ENCODE results near the gene TSTD2.
"Not testable (repeated sequence)": the region's sequence is repeated elsewhere in the genome, so short reads cannot be mapped to it uniquely, and the experiment has no call there.

Gene TSTD2

GRCh38 chr9:97598461-97599288, 34.5 kb downstream of the TSTD2 start:
- DNase-seq (ENCODE audit: low read depth), result peak; percentile 72
- in situ Hi-C loops (cut with HindIII; ENCODE audit: low sequenced_read_pairs), result no loop called here
- H3K4me3 ChIP-seq (ENCODE audit: low read depth, low read length), result no peak overlapping the region
- TF ChIP-seq, protein P1, sequence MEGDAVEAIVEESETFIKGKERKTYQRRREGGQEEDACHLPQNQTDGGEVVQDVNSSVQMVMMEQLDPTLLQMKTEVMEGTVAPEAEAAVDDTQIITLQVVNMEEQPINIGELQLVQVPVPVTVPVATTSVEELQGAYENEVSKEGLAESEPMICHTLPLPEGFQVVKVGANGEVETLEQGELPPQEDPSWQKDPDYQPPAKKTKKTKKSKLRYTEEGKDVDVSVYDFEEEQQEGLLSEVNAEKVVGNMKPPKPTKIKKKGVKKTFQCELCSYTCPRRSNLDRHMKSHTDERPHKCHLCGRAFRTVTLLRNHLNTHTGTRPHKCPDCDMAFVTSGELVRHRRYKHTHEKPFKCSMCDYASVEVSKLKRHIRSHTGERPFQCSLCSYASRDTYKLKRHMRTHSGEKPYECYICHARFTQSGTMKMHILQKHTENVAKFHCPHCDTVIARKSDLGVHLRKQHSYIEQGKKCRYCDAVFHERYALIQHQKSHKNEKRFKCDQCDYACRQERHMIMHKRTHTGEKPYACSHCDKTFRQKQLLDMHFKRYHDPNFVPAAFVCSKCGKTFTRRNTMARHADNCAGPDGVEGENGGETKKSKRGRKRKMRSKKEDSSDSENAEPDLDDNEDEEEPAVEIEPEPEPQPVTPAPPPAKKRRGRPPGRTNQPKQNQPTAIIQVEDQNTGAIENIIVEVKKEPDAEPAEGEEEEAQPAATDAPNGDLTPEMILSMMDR (IDR thresholded peaks at IDR 0.05; ENCODE audit: low read depth, low read length, missing control alignments), result peak; percentile 97

- in situ Hi-C loops (cut with HindIII; ENCODE audit: low sequenced_read_pairs), result no loop called here
- TF ChIP-seq, protein P1 (IDR thresholded peaks at IDR 0.05; ENCODE audit: low read depth, low read length, missing control alignments), result no peak
- no peak overlapping the region for H3K4me3 ChIP-seq (ENCODE audit: low read depth, low read length)
- no peak for DNase-seq (ENCODE audit: low read depth)
These were observed 36.3 kb downstream of the TSTD2 start for GRCh38 chr9:97596906-97597305.

- H3K4me3 ChIP-seq (ENCODE audit: low read depth, low read length), result no peak overlapping the region
- no peak for DNase-seq (ENCODE audit: low read depth)
- TF ChIP-seq, protein P1 (IDR thresholded peaks at IDR 0.05; ENCODE audit: low read depth, low read length, missing control alignments), result no peak
- in situ Hi-C loops (cut with HindIII; ENCODE audit: low sequenced_read_pairs), result no loop called here
These were observed 38.7 kb downstream of the TSTD2 start for GRCh38 chr9:97594381-97594921.

GRCh38 chr9:97593960-97594359, 39.2 kb downstream of the TSTD2 start:
- TF ChIP-seq, protein P1 (IDR thresholded peaks at IDR 0.05; ENCODE audit: low read depth, low read length, missing control alignments), result no peak

GRCh38 chr9:97592126-97592525, 41.0 kb downstream of the TSTD2 start:
- in situ Hi-C loops (cut with HindIII; ENCODE audit: low sequenced_read_pairs), result no loop called here

More at GRCh38 chr9:97593960-97594359, 39.2 kb downstream of the TSTD2 start:
- no peak overlapping the region for H3K4me3 ChIP-seq (ENCODE audit: low read depth, low read length)
- no peak for DNase-seq (ENCODE audit: low read depth)
- in situ Hi-C loops (cut with HindIII; ENCODE audit: low sequenced_read_pairs), result no loop called here

DNA sequence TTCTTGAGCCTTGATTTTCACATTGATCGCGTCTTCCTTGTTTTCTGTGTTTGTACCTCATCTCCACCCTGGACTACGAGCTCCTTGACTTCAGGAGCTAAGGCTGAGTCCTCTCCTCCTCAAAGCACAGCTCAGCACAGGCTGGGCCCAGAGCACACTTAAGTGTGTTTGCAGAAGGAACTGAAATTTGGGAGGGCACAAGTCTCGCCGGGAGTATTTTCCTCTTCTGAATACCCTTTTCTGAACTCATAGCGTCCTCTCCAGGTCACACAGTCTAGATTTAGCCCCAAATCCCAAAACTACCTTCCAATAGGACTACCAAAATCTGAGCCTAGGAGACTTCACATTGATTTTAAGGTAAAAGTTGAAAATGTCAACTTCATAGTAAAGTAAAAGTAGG, 41.6 kb downstream of the TSTD2 start:
- H3K4me3 ChIP-seq (ENCODE audit: low read depth, low read length), result no peak overlapping the region
- TF ChIP-seq, protein P1 (IDR thresholded peaks at IDR 0.05; ENCODE audit: low read depth, low read length, missing control alignments), result no peak
- in situ Hi-C loops (cut with HindIII; ENCODE audit: low sequenced_read_pairs), result no loop called here
- DNase-seq (ENCODE audit: low read depth), result no peak

More at GRCh38 chr9:97592126-97592525, 41.0 kb downstream of the TSTD2 start:
- no peak for DNase-seq (ENCODE audit: low read depth)
- TF ChIP-seq, protein P1 (IDR thresholded peaks at IDR 0.05; ENCODE audit: low read depth, low read length, missing control alignments), result no peak
- no peak overlapping the region for H3K4me3 ChIP-seq (ENCODE audit: low read depth, low read length)

DNA sequence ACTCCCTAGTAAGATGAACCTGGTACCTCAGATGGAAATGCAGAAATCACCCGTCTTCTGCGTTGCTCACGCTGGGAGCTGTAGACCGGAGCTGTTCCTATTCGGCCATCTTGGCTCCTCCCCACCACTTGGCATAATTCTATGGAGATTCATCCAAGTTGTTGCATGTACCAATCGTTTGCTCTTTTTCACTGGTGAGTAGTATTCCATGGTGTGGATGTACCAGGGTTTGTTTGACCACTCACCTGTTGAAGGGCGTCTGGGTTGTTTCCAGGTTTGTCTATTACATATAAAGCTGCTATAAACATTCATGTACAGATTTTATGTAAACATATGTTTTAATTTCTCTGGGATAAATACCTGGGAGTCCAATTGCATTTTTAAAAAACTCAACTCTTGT, 46.3 kb downstream of the TSTD2 start:
- in situ Hi-C loops (cut with HindIII; ENCODE audit: low sequenced_read_pairs); DNase-seq (ENCODE audit: low read depth); H3K4me3 ChIP-seq (ENCODE audit: low read depth, low read length): not testable (repeated sequence)

GRCh38 chr9:97584778-97585177, 48.4 kb downstream of the TSTD2 start:
- in situ Hi-C loops (cut with HindIII; ENCODE audit: low sequenced_read_pairs); DNase-seq (ENCODE audit: low read depth); H3K4me3 ChIP-seq (ENCODE audit: low read depth, low read length): not testable (repeated sequence)

GRCh38 chr9:97581590-97581989, 51.6 kb downstream of the TSTD2 start:
- DNase-seq (ENCODE audit: low read depth); in situ Hi-C loops (cut with HindIII; ENCODE audit: low sequenced_read_pairs); H3K4me3 ChIP-seq (ENCODE audit: low read depth, low read length): not testable (repeated sequence)

Measured in astrocyte of the cerebellum (primary cell).